ENCODE results near the gene SOX8.
A peak's percentile ranks its signal among the peaks of the same experiment; 100 is the strongest.

SOX8 gene

DNA sequence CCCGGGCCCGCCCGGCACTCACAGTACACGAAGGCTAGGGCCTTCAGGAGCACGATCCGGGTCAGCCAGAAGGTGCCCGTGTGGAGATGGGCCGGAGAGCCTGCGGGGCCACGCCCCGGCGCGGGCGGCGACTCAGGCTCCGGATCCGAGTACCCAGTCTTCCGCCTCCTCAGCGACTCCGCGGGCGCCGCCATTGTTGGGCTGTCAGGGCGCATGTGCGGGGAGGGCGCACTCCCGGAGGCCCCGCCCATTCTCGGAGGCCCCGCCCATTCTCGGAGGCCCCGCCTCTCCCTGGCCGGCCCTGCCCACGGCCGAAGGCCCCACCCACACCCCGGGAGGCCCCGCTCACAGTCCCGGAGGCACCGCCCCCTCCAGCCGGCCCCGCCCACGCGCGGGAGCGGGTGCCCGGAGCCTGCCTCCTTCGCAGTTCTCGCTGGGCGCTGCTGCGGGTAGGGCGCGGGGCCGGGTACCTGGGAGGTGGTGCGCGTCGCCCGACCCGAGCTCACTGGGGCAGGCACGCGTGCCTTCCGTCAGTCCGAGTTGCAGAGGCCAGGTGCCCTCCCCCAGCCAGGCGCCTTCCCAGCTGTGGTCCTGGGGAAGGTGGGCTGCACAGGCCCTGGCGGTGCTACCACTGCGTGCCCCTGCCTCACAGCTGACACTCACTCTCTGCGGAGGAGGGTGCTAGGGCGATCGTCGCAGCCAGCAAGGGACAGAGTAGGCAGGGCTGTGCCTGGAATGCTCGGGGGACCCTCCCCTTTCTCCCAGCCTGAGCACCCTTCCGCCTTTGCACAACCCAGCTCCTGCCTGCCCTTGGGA, 10.6 kb upstream of the SOX8 start, which contains the start of gene LMF1:
TSS of gene LMF1 (minus strand) at position 219 of the 816 bp plus-strand sequence. CDS start at position 215, 4 bp downstream.
- FAIRE-seq, result peak; percentile 99
- DNase-seq (ENCODE audit: insufficient read length, low spot score), result peak; percentile 100
- TF ChIP-seq TAF1 (IDR thresholded peaks at IDR 0.05; ENCODE audit: low read depth, low read length) (peak; percentile 83), POLR2AphosphoS5 (IDR thresholded peaks at IDR 0.05; ENCODE audit: low read depth, low read length) (peak; percentile 63; the same call in 1 of the 2 replicates), POU2F2 (IDR thresholded peaks at IDR 0.05; ENCODE audit: low read depth, low read length) (no peak), POLR2A (IDR thresholded peaks at IDR 0.05; ENCODE audit: low read depth, low read length) (peak; percentile 85)

GRCh38 chr16:971582-971905, 10.0 kb upstream of the SOX8 start:
- DNase-seq (ENCODE audit: insufficient read length, low spot score) (no peak), FAIRE-seq (no peak)
- TF ChIP-seq PAX5 (IDR thresholded peaks at IDR 0.05; ENCODE audit: insufficient read depth, low read length, severe bottlenecking) (no peak), POU2F2 (IDR thresholded peaks at IDR 0.05; ENCODE audit: low read depth, low read length) (no peak), POLR2AphosphoS5 (IDR thresholded peaks at IDR 0.05; ENCODE audit: low read depth, low read length) (no peak), TAF1 (IDR thresholded peaks at IDR 0.05; ENCODE audit: low read depth, low read length) (no peak), POLR2A (IDR thresholded peaks at IDR 0.05; ENCODE audit: low read depth, low read length) (no peak)

DNA sequence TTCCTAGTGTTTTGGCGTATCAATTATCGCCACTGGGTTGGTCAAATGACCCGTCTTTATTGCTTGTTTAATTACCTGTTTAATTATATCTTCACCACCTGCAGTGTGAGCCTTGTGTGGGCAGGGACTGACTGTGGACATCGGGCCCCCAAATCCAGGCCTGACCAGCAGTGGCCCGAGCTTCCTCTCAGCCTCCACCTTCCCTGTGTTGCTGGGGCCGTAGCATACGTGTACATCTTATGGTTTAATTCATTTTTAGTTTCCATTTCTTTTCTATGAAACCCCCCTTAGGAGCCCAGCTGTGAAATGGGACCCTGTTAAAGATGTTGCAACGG, 9.6 kb upstream of the SOX8 start:
- DNase-seq (ENCODE audit: insufficient read length, low spot score) (no peak), FAIRE-seq (no peak)
- TF ChIP-seq SPI1 (IDR thresholded peaks at IDR 0.05; ENCODE audit: low read depth, low read length) (no peak), POU2F2 (IDR thresholded peaks at IDR 0.05; ENCODE audit: low read depth, low read length) (no peak), POLR2A (IDR thresholded peaks at IDR 0.05; ENCODE audit: low read depth, low read length) (no peak), PAX5 (IDR thresholded peaks at IDR 0.05; ENCODE audit: insufficient read depth, low read length, severe bottlenecking) (no peak), TAF1 (IDR thresholded peaks at IDR 0.05; ENCODE audit: low read depth, low read length) (no peak), POLR2AphosphoS5 (IDR thresholded peaks at IDR 0.05; ENCODE audit: low read depth, low read length) (no peak)

DNA sequence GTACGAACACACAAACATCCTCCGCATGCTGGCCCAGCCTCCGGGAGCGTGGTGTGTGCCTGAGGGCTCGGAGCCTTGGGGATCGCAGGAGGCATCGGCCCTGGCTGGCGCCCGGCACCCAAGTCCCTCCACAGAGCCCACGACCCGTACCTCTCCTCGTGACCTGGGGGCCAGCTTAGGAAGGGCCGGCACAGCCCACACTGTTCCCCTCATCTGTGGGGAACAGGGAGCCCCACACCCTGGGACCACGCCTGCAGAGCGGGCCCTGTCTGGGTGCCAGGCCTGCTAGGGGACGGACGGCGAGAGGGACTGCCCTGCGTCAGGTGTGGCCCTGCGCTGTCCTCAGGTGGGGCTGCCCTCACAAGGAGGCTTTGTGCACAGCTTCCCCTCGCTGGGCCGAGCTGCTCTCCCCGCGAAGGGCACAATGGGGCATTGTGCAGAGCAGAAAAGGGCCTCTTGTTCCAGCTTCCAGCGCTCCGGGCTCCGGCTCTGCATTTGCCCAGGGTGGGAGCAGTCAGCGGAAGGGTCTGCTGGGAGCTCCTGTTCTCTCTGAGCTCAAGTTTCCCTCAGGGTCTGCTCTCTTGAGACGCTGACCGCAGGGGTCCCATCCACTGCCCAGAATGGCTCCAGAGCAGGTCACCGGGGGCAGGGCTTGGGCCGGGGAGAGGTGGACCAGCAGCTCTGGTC, 9.1 kb upstream of the SOX8 start:
- FAIRE-seq (no peak), DNase-seq (ENCODE audit: insufficient read length, low spot score) (no peak)
- no peak for TF ChIP-seq POU2F2 (IDR thresholded peaks at IDR 0.05; ENCODE audit: low read depth, low read length)
- no peak for TF ChIP-seq TAF1 (IDR thresholded peaks at IDR 0.05; ENCODE audit: low read depth, low read length)
- no peak for TF ChIP-seq SPI1 (IDR thresholded peaks at IDR 0.05; ENCODE audit: low read depth, low read length)
- TF ChIP-seq POLR2AphosphoS5 (IDR thresholded peaks at IDR 0.05; ENCODE audit: low read depth, low read length), result no peak
- no peak for TF ChIP-seq POLR2A (IDR thresholded peaks at IDR 0.05; ENCODE audit: low read depth, low read length)
- no peak for TF ChIP-seq PAX5 (IDR thresholded peaks at IDR 0.05; ENCODE audit: insufficient read depth, low read length, severe bottlenecking)

DNA sequence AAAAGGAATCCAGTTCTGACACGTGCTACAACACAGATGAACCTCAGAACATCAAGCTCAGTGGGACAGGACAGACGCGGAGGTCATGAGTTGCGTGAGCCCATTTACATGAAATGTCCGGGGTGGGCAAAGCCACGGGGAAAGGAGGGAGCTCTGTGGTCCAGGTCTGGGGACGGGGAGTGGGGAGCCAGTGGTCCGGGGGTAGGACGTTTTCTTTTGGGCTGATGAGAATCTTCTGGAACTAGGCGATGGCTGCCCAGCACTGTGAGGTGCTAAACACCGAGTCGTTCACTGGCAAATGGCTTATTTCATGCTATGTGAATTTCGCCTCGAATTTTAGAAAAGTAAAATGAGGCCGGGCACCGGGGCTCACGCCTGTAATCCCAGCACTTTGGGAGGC, 8.2 kb upstream of the SOX8 start:
- DNase-seq (ENCODE audit: insufficient read length, low spot score), result no peak
- TF ChIP-seq SPI1 (IDR thresholded peaks at IDR 0.05; ENCODE audit: low read depth, low read length) (no peak), POU2F2 (IDR thresholded peaks at IDR 0.05; ENCODE audit: low read depth, low read length) (no peak), TAF1 (IDR thresholded peaks at IDR 0.05; ENCODE audit: low read depth, low read length) (no peak), POLR2AphosphoS5 (IDR thresholded peaks at IDR 0.05; ENCODE audit: low read depth, low read length) (no peak), POLR2A (IDR thresholded peaks at IDR 0.05; ENCODE audit: low read depth, low read length) (no peak), PAX5 (IDR thresholded peaks at IDR 0.05; ENCODE audit: insufficient read depth, low read length, severe bottlenecking) (no peak)
- no peak for FAIRE-seq

DNA sequence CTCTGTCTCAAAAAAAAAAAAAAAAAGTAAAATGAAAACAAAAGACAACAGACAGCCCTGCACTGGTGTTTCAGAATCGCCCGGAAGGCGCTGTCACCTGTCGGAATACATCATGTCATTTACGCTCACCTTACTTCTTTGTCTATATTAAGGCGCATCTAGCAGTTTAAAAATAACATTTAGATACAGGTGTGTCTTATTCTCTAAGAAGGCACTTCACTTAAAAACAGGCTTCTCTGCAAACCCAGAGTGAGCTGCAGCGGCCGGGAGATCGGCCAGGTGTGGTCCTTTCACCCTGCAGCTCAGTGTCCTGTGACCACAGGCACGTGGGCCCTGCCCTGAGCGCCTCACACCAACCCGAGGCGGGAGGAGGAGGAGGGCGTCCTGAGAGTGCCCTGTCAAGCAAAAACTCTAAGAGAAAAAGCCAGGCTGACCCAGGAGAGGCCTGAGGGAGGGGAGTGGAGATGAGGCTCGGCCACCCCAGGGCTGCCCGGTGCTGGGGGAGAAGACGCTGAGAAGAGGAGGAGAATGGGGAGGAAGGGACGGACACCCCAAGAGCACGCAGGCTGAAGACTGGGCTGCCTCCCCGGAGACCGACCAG, 7.5 kb upstream of the SOX8 start:
- DNase-seq (ENCODE audit: insufficient read length, low spot score) (no peak), FAIRE-seq (no peak)
- TF ChIP-seq POU2F2 (IDR thresholded peaks at IDR 0.05; ENCODE audit: low read depth, low read length) (no peak), TAF1 (IDR thresholded peaks at IDR 0.05; ENCODE audit: low read depth, low read length) (no peak), SPI1 (IDR thresholded peaks at IDR 0.05; ENCODE audit: low read depth, low read length) (no peak), PAX5 (IDR thresholded peaks at IDR 0.05; ENCODE audit: insufficient read depth, low read length, severe bottlenecking) (no peak)

DNA sequence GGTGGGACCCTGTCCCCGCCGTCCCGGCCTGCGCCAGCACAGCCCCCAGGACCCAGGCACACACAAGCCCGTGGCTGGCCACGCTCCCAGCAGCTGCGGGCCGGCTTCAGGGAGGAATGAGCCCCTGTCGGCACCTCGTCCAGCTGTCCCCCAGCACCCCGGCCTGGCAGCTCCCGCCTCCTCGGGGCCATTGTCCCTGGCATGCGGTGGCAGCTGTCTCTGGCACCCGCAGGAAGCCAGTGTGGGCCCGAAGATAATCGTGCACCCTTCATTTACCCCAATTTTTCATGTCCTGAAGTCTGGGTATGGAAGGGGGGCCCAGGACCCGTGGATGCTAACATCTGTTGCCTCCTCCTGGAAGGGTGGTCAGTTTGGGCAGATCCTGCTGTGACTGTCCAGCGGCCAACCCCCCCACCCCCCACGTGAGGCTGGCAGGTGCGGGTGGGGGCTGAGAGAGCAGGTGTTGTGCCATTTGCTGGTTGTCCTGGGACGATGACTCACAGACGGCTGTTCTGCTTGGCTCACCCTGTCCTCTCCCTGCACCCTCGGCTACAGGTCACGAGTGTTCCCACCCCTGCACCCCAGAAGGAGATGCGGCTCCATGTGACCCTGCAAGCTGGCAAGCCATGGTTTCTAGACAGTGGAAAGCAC, 6.8 kb upstream of the SOX8 start:
- TF ChIP-seq POLR2AphosphoS5 (IDR thresholded peaks at IDR 0.05; ENCODE audit: low read depth, low read length), result no peak
- no peak for TF ChIP-seq POLR2A (IDR thresholded peaks at IDR 0.05; ENCODE audit: low read depth, low read length)
- no peak for TF ChIP-seq POU2F2 (IDR thresholded peaks at IDR 0.05; ENCODE audit: low read depth, low read length)
- TF ChIP-seq TAF1 (IDR thresholded peaks at IDR 0.05; ENCODE audit: low read depth, low read length), result no peak
- no peak for TF ChIP-seq PAX5 (IDR thresholded peaks at IDR 0.05; ENCODE audit: insufficient read depth, low read length, severe bottlenecking)
- TF ChIP-seq SPI1 (IDR thresholded peaks at IDR 0.05; ENCODE audit: low read depth, low read length), result no peak
- FAIRE-seq (no peak), DNase-seq (ENCODE audit: insufficient read length, low spot score) (no peak)

DNA sequence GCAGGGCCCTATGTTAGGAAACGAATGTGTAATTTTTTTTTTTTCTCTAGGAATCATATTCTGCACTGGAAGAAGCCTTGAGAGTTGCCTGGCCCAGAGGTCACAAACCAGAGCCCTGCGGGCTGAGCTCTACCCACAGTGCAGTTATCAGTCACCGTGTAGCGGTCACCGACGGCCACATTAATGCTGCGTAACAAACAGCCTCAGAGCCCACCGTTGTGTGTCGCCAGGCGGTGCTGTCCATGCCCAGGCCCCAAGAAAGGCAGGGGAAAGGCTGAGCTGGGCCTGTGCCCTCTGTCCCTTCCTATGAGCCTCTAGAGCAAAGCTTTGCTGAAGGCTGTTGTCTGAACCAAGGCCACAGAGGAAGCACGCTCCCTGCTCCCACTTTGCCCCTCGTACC, 6.3 kb upstream of the SOX8 start:
- no peak for TF ChIP-seq TAF1 (IDR thresholded peaks at IDR 0.05; ENCODE audit: low read depth, low read length)
- no peak for TF ChIP-seq SPI1 (IDR thresholded peaks at IDR 0.05; ENCODE audit: low read depth, low read length)
- TF ChIP-seq PAX5 (IDR thresholded peaks at IDR 0.05; ENCODE audit: insufficient read depth, low read length, severe bottlenecking), result no peak
- no peak for TF ChIP-seq POLR2A (IDR thresholded peaks at IDR 0.05; ENCODE audit: low read depth, low read length)
- no peak for TF ChIP-seq POU2F2 (IDR thresholded peaks at IDR 0.05; ENCODE audit: low read depth, low read length)
- no peak for TF ChIP-seq POLR2AphosphoS5 (IDR thresholded peaks at IDR 0.05; ENCODE audit: low read depth, low read length)
- DNase-seq (ENCODE audit: insufficient read length, low spot score), result no peak
- no peak for FAIRE-seq

DNA sequence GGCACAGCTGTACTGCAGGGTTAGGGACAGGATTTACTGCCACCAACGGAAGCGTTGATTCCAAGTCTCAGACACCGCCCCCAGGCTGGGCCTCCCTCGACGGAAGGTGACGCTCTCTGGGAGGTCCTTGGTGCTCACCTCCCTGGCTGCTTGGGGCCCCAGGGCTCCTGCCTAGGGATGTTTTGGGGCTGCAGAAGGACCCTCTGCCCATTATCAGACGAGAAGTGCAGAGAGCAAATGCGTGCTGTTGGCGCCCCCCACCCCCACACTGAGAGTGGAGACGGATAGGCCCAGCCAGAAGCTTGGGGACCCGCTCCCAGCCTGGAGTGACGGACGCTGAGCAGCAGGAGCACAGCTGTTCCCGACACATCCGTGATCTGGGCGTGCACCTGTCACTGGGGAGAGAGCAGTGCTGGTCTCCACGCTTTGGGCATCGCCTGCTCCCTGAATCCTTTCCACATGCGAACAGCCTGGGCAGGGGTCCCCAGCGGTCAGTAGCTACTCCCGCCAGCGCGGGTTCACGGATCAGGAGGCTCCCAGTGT, 5.1 kb upstream of the SOX8 start:
- DNase-seq (ENCODE audit: insufficient read length, low spot score), result no peak
- TF ChIP-seq POLR2A (IDR thresholded peaks at IDR 0.05; ENCODE audit: low read depth, low read length) (no peak), SPI1 (IDR thresholded peaks at IDR 0.05; ENCODE audit: low read depth, low read length) (no peak), POU2F2 (IDR thresholded peaks at IDR 0.05; ENCODE audit: low read depth, low read length) (no peak), PAX5 (IDR thresholded peaks at IDR 0.05; ENCODE audit: insufficient read depth, low read length, severe bottlenecking) (no peak), POLR2AphosphoS5 (IDR thresholded peaks at IDR 0.05; ENCODE audit: low read depth, low read length) (no peak), TAF1 (IDR thresholded peaks at IDR 0.05; ENCODE audit: low read depth, low read length) (no peak)
- no peak for FAIRE-seq

Measured in GM12891 (cell line).